ENCODE measurements around the gene IER2.

Gene IER2

DNA sequence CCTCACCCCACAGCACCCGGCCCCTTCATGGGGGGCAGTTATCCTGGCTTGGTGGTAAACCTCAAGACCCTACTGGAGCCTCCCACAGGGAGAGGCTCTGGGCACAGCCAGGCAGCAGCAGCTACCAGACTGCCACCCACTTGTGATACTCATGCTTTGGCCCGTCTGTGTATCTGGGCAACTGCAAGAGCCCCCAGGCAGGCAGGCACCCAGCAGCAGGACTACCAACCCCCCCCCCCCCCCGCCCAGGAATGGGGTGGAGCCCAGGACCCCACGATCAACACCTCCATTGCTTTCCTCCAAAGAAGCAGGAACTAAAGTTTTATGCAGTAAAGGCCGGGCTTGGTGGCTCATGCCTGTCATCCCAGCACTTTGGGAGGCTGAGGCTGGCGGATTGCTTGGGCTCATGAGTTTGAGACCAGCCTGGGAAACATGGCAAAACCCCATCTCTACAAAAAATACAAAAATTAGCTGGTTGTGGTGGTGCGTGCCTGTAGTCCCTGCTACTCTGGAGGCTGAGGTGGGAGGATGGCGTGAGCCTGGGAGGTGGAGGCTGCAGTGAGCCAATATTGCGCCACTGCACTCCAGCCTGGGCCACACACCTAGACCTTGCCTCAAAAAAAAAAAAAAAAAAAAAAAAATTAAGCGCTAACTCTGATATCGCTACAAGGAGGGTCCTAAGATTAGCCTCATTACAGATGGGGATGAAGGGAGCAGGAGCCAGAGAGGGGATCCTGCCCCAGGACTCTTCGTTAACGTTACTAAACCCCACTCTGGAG lies 46.4 kb upstream of the IER2 start:
- TF ChIP-seq CTCF (conservative IDR thresholded peaks at IDR 0.05; ENCODE audit: low read length): no peak
- no peak overlapping the region for H3K4me3 ChIP-seq (ENCODE audit: low read length)
- no peak for DNase-seq (ENCODE audit: low read depth)

- no peak for DNase-seq (ENCODE audit: low read depth)
- peak; percentile 57 for TF ChIP-seq CTCF (conservative IDR thresholded peaks at IDR 0.05; ENCODE audit: low read length)
- H3K4me3 ChIP-seq (ENCODE audit: low read length): no peak overlapping the region
Observed at GRCh38 chr19:13104360-13104847, 45.8 kb upstream of the IER2 start.

GRCh38 chr19:13104848-13105711 lies 45.1 kb upstream of the IER2 start:
- no peak for DNase-seq (ENCODE audit: low read depth)
- no peak; the same call in 1 of the 2 replicates for TF ChIP-seq CTCF (conservative IDR thresholded peaks at IDR 0.05; ENCODE audit: low read length)
- H3K4me3 ChIP-seq (ENCODE audit: low read length): no peak overlapping the region

GRCh38 chr19:13109361-13110098 lies 40.7 kb upstream of the IER2 start:
- H3K4me3 ChIP-seq (ENCODE audit: low read length): no peak overlapping the region
- no peak for TF ChIP-seq CTCF (conservative IDR thresholded peaks at IDR 0.05; ENCODE audit: low read length)

DNA sequence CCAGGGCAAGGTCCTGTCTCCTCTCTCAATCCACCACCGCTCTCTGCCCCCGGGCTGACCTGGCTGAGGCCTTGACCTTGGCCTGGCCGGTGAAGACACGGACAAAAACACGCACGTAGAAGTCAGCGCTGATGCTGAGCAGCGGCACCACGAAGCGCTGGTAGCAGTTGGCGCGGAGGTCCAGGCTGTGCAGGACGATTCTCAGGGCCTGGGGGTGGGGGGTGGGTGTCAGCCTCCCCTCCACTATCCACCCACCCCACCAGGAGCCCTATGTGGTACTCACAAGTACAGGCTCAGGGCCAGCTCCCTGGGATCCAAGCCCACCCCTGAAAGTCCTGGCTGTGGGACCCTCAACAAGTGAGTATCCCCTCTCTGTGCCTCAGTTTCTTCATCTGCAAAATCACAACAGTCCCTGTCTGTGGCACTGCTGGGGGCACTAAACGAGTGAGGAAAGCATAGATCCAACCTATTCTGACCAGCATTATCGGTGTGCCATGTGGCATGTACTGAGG lies 40.1 kb upstream of the IER2 start:
- no peak for DNase-seq (ENCODE audit: low read depth)
- no peak for TF ChIP-seq CTCF (conservative IDR thresholded peaks at IDR 0.05; ENCODE audit: low read length)
- no peak overlapping the region for H3K4me3 ChIP-seq (ENCODE audit: low read length)

More at GRCh38 chr19:13109361-13110098, 40.7 kb upstream of the IER2 start:
- DNase-seq (ENCODE audit: low read depth): no peak

GRCh38 chr19:13112555-13112954 lies 37.7 kb upstream of the IER2 start:
- no peak for TF ChIP-seq CTCF (conservative IDR thresholded peaks at IDR 0.05; ENCODE audit: low read length)
- no peak overlapping the region for H3K4me3 ChIP-seq (ENCODE audit: low read length)
- DNase-seq (ENCODE audit: low read depth): no peak

Data from AG10803 (cell line).